PC-9 (cell line): ENCODE data around the gene VBP1. TPM values are rescaled to one million over a fixed set of nuclear protein-coding genes. Genes with fewer than 3 reads are reported as not detected.

Source experiments
- BruUV-seq: library from RNA; stranded (reverse); fragments of 400-500 nt; replicated peaks from 2 replicates; lab custom pipeline; 2021; lab: Mats Ljungman, UMichigan
- CTCF ChIA-PET: fragments of 300-600 bp; sonication (Branson Sonifier 250); formaldehyde crosslinking; loops from one replicate; lab custom pipeline; 2022; ENCODE audit warnings: antibody characterized with exemption; lab: Charles Lee
- POLR2A ChIA-PET: fragments of 300-600 bp; sonication (Branson Sonifier 250); formaldehyde crosslinking; loops from one replicate; lab custom pipeline; 2022; ENCODE audit warnings: antibody characterized with exemption; ENCODE audit not compliant: unreplicated experiment; lab: Charles Lee
- DNase-seq, 2 experiments: peaks; one replicate each; pipeline versions ENCODE4 v3.0.0 to v3.0.0-alpha.2; 2015 to 2022; ENCODE audit warnings: mixed read lengths in 1 of 2
- H2AFZ ChIP-seq: fragments of 200-600 bp; sonication (generic); 2 replicates; pipeline ENCODE4 v1.8.1; 2017; ENCODE audit warnings: antibody characterized with exemption
- H3F3A ChIP-seq: fragments of 200-600 bp; sonication (generic); 2 replicates; pipeline ENCODE4 v1.8.1; 2017; ENCODE audit warnings: antibody characterized with exemption, mild to moderate bottlenecking, low read depth; ENCODE audit not compliant: insufficient read depth
- H3K27ac ChIP-seq: fragments of 200-600 bp; sonication (generic); 2 replicates; pipeline ENCODE4 v1.6.1; 2016; ENCODE audit warnings: mixed run types
- H3K27me3 ChIP-seq: fragments of 200-600 bp; sonication (generic); 2 replicates; pipeline ENCODE4 v1.6.1; 2016; ENCODE audit warnings: low read depth, mixed run types; ENCODE audit not compliant: insufficient read depth
- H3K36me3 ChIP-seq: fragments of 200-600 bp; sonication (generic); 2 replicates; pipeline ENCODE4 v1.6.1; 2016; ENCODE audit warnings: low read depth, mixed run types
- H3K4me1 ChIP-seq: fragments of 200-600 bp; sonication (generic); replicated peaks from 2 replicates; pipeline ENCODE4 v1.6.1; 2016; ENCODE audit warnings: mixed run types; ENCODE audit not compliant: insufficient read depth
- H3K4me2 ChIP-seq: fragments of 200-600 bp; sonication (generic); 2 replicates; pipeline ENCODE4 v1.6.1; 2017; ENCODE audit warnings: mixed run types
- H3K4me3 ChIP-seq: fragments of 200-600 bp; sonication (generic); 2 replicates; pipeline ENCODE4 v1.6.1; 2016; ENCODE audit warnings: mixed run types
- H3K79me2 ChIP-seq: fragments of 200-600 bp; sonication (generic); 2 replicates; pipeline ENCODE4 v1.6.1; 2017; ENCODE audit warnings: low read depth, mixed run types
- H3K9me2 ChIP-seq: fragments of 200-600 bp; sonication (generic); 2 replicates; pipeline ENCODE4 v1.8.1; 2017; ENCODE audit warnings: mild to moderate bottlenecking; ENCODE audit not compliant: insufficient read depth
- H3K9me3 ChIP-seq: fragments of 200-600 bp; sonication (generic); 2 replicates; pipeline ENCODE4 v1.8.1; 2016; ENCODE audit warnings: low read depth; ENCODE audit not compliant: insufficient read depth
- H4K20me1 ChIP-seq: fragments of 200-600 bp; sonication (generic); 2 replicates; pipeline ENCODE4 v1.8.1; 2017; ENCODE audit not compliant: insufficient read depth
- CTCF ChIP-seq: fragments of 200-600 bp; sonication (generic); conservative IDR thresholded peaks from 2 replicates; pipeline ENCODE4 v1.6.1; 2017; ENCODE audit warnings: mixed run types, antibody characterized with exemption, mild to moderate bottlenecking, moderate library complexity
- EZH2 ChIP-seq: fragments of 200-600 bp; sonication (generic); IDR thresholded peaks from 2 replicates; pipeline ENCODE4 v1.8.0; 2017; ENCODE audit warnings: antibody characterized with exemption, low read depth
- intact Hi-C: fragments of 100-400 bp; cut with micrococcal nuclease; formaldehyde crosslinking; loops from one replicate; pipeline ENCODE4 v1.10.0; 2022; ENCODE audit not compliant: unreplicated experiment
- total RNA-seq: library from RNA; stranded (reverse); gene quantifications from 2 replicates; pipeline ENCODE4 v1.2.3, GENCODE V29; 2021

The VBP1 gene
- total RNA-seq, 1 experiment from 2014 or later: 68.9 TPM

- H3K36me3 ChIP-seq: peaks cover 5% of the 10 kb centered on the region; the same call in 1 of the 2 replicates
- no peaks in the 10 kb centered on the region for H3K9me2 ChIP-seq
- no TSS peak for BruUV-seq
- no peaks in the 10 kb centered on the region for H3F3A ChIP-seq
- H4K20me1 ChIP-seq: no peaks in the 10 kb centered on the region
- ChIA-PET CTCF (no interaction called here), POLR2A (no interaction called here)
- peak in 1 of 2 experiments; percentile 73 for DNase-seq
- no peaks in the 10 kb centered on the region for H3K4me1 ChIP-seq
- H3K4me2 ChIP-seq: no peak overlapping the region
- no peaks in the 10 kb centered on the region for H3K27me3 ChIP-seq
- no peak overlapping the region for H2AFZ ChIP-seq
- H3K27ac ChIP-seq: no peak overlapping the region
- H3K9me3 ChIP-seq: no peaks in the 10 kb centered on the region
- H3K79me2 ChIP-seq: no peaks in the 10 kb centered on the region
- intact Hi-C loops: no loop called here
- no peak overlapping the region for H3K4me3 ChIP-seq
- TF ChIP-seq CTCF (no peak), EZH2 (no peak)
Observed at GRCh38 chrX:155235891-155236290, 19.6 kb downstream of the VBP1 start.

GRCh38 chrX:155237719-155238118 is 21.5 kb downstream of the VBP1 start:
- no peaks in the 10 kb centered on the region for H3K4me1 ChIP-seq
- no peaks in the 10 kb centered on the region for H3K79me2 ChIP-seq
- CTCF ChIA-PET: no interaction called here
- H3K27me3 ChIP-seq: no peaks in the 10 kb centered on the region
- no peak overlapping the region for H3K4me2 ChIP-seq
- H3K27ac ChIP-seq: no peak overlapping the region
- intact Hi-C loops: no loop called here
- TF ChIP-seq CTCF (no peak), EZH2 (no peak)
- H3K4me3 ChIP-seq: no peak overlapping the region
- no peaks in the 10 kb centered on the region for H4K20me1 ChIP-seq
- BruUV-seq: no TSS peak
- POLR2A ChIA-PET: no interaction called here
- 0 out of 2 replicates have a peak, but pooled peaks cover 5% of the 10 kb centered on the region for H3K36me3 ChIP-seq
- no peaks in the 10 kb centered on the region for H3F3A ChIP-seq
- H3K9me3 ChIP-seq: no peaks in the 10 kb centered on the region
- no peak for DNase-seq
- H3K9me2 ChIP-seq: no peaks in the 10 kb centered on the region
- no peak overlapping the region for H2AFZ ChIP-seq

- H3K27me3 ChIP-seq: no peaks in the 10 kb centered on the region
- H3K9me2 ChIP-seq: no peaks in the 10 kb centered on the region
- no peak overlapping the region for H3K4me3 ChIP-seq
- H3F3A ChIP-seq: no peaks in the 10 kb centered on the region
- intact Hi-C loops: no loop called here
- no peaks in the 10 kb centered on the region for H3K79me2 ChIP-seq
- no peak overlapping the region for H3K4me2 ChIP-seq
- no peak for DNase-seq
- H2AFZ ChIP-seq: no peak overlapping the region
- no peak overlapping the region for H3K27ac ChIP-seq
- TF ChIP-seq EZH2: no peak
- TF ChIP-seq CTCF: no peak
- CTCF ChIA-PET: no interaction called here
- H3K4me1 ChIP-seq: no peaks in the 10 kb centered on the region
- BruUV-seq: no TSS peak
- POLR2A ChIA-PET: no interaction called here
- no peaks in the 10 kb centered on the region for H3K9me3 ChIP-seq
- no peaks in the 10 kb centered on the region for H4K20me1 ChIP-seq
- H3K36me3 ChIP-seq: 0 out of 2 replicates have a peak, but pooled peaks cover 4% of the 10 kb centered on the region
Observed at GRCh38 chrX:155242300-155242699, 26.0 kb downstream of the VBP1 start.
